Endothelial cell of umbilical vein (primary cell): ENCODE results near the gene LHFPL2. TPM values are rescaled to one million over a fixed set of nuclear protein-coding genes. Genes with fewer than 3 reads are reported as not detected.

Source experiments
- BruUV-seq: library from RNA; stranded (reverse); fragments of 400-500 nt; replicated peaks from 2 replicates; lab custom pipeline; 2021; lab: Mats Ljungman, UMichigan
- CTCF ChIA-PET: fragments of 300-600, 350-600 bp; sonication (Branson Sonifier 250); formaldehyde crosslinking; loops from one replicate; lab custom pipeline; 2021; ENCODE audit warnings: antibody characterized with exemption, inconsistent platforms; lab: Charles Lee
- POLR2A ChIA-PET: fragments of 300-600, 350-600 bp; sonication (Branson Sonifier 250); formaldehyde crosslinking; loops from one replicate; lab custom pipeline; 2021; ENCODE audit warnings: antibody characterized with exemption, inconsistent platforms; lab: Charles Lee
- DNase-seq: peaks from one replicate; pipeline ENCODE4 v3.0.0-alpha.2; 2011; ENCODE audit warnings: low read depth, low spot score
- FAIRE-seq: peaks from 2 replicates; lab custom pipeline; 2011; peaks lifted over from hg19 to GRCh38; lab: Jason Lieb, UNC
- H2AFZ ChIP-seq: 2 replicates; pipeline ENCODE4 v1.6.0; 2012; ENCODE audit warnings: low read depth, low read length, control low read depth, inconsistent platforms
- H3K27ac ChIP-seq: 2 replicates; pipeline ENCODE4 v1.5.1; 2011; ENCODE audit warnings: low read depth, mild to moderate bottlenecking, control low read depth, low read length, moderate library complexity; ENCODE audit not compliant: insufficient read depth
- H3K27me3 ChIP-seq, 2 experiments: 2 replicates each; pipeline versions ENCODE4 v1.6.0 to v1.6.1; 2011; ENCODE audit warnings: low read length in 2 of 2, mixed read lengths in 1 of 2; ENCODE audit not compliant: control insufficient read depth in 2 of 2, insufficient read depth in 2 of 2
- H3K36me3 ChIP-seq, 2 experiments: 2 replicates in 1 of 2; 3 replicates in 1 of 2; pipeline ENCODE4 v1.5.1; 2011; ENCODE audit warnings: low read length in 2 of 2, mild to moderate bottlenecking in 1 of 2, moderate library complexity in 1 of 2; ENCODE audit not compliant: control insufficient read depth in 2 of 2, insufficient read depth in 2 of 2; ENCODE audit errors: extremely low read depth in 1 of 2
- H3K4me1 ChIP-seq: 3 replicates; pipeline ENCODE4 v1.5.1; 2011; ENCODE audit warnings: mild to moderate bottlenecking, low read length; ENCODE audit not compliant: control insufficient read depth, insufficient read depth; ENCODE audit errors: extremely low read depth
- H3K4me2 ChIP-seq: 2 replicates; pipeline ENCODE4 v1.6.1; 2011; ENCODE audit warnings: low read length, control low read depth, mixed read lengths; ENCODE audit not compliant: insufficient read depth
- H3K4me3 ChIP-seq, 3 experiments: fragments of 200-600 bp in 1 of 3; sonication (generic), shearing (Covaris generic) in 1 of 3; replicated peaks in 1 of 3; 2 replicates each; pipeline ENCODE4 v1.5.1; 2011 to 2016; ENCODE audit warnings: control low read depth in 3 of 3, low read length in 3 of 3, mild to moderate bottlenecking in 2 of 3, inconsistent platforms in 1 of 3, low read depth in 1 of 3, moderate library complexity in 1 of 3; ENCODE audit not compliant: insufficient read depth in 1 of 3
- H3K79me2 ChIP-seq: 2 replicates; pipeline ENCODE4 v1.6.0; 2012; ENCODE audit warnings: low read length, inconsistent platforms; ENCODE audit not compliant: control insufficient read depth, insufficient read depth
- H3K9ac ChIP-seq: replicated peaks from 2 replicates; pipeline ENCODE3; 2011; ENCODE audit warnings: low read length, control low read depth; ENCODE audit not compliant: insufficient read depth; ENCODE audit errors: extremely low read depth
- H3K9me1 ChIP-seq: replicated peaks from 3 replicates; pipeline ENCODE4 v1.6.0; 2011; ENCODE audit warnings: mild to moderate bottlenecking, low read length; ENCODE audit not compliant: control insufficient read depth, insufficient read depth; ENCODE audit errors: extremely low read depth
- H3K9me3 ChIP-seq: replicated peaks from 2 replicates; pipeline ENCODE4 v1.5.1; 2012; ENCODE audit warnings: low read length, inconsistent platforms; ENCODE audit not compliant: control insufficient read depth, insufficient read depth
- H4K20me1 ChIP-seq: replicated peaks from 2 replicates; pipeline ENCODE3; 2011; ENCODE audit warnings: mild to moderate bottlenecking, low read length; ENCODE audit not compliant: control insufficient read depth, insufficient read depth; ENCODE audit errors: extremely low read depth
- CTCF ChIP-seq, 2 donors: IDR thresholded peaks; 1 replicate in 1 of 2; 2 replicates in 1 of 2; pipeline ENCODE4 v1.5.1; 2011; ENCODE audit warnings: low read length in 2 of 2, mild to moderate bottlenecking in 2 of 2, moderate library complexity in 2 of 2, control low read depth in 1 of 2, inconsistent platforms in 1 of 2, low read depth in 1 of 2; ENCODE audit not compliant: insufficient read depth in 1 of 2; ENCODE audit errors: extremely low read depth in 1 of 2
- EZH2 ChIP-seq: IDR thresholded peaks from 2 replicates; pipeline ENCODE4 v1.6.1; 2012; ENCODE audit warnings: borderline replicate concordance, low read depth, mild to moderate bottlenecking, moderate library complexity, low read length, inconsistent platforms; ENCODE audit not compliant: severe bottlenecking
- FOS ChIP-seq: IDR thresholded peaks from 2 replicates; pipeline ENCODE4 v1.6.1; 2011; ENCODE audit warnings: mild to moderate bottlenecking, low read length, moderate library complexity, borderline replicate concordance; ENCODE audit not compliant: insufficient read depth
- GATA2 ChIP-seq: IDR thresholded peaks from 2 replicates; pipeline ENCODE4 v1.7.0; 2011; ENCODE audit warnings: low read depth, mild to moderate bottlenecking, moderate library complexity, mixed read lengths, low read length; ENCODE audit not compliant: insufficient read length, insufficient read depth
- JUN ChIP-seq: IDR thresholded peaks from 2 replicates; pipeline ENCODE4 v1.6.1; 2011; ENCODE audit warnings: borderline replicate concordance, low read depth; ENCODE audit not compliant: insufficient read length, insufficient read depth
- MAX ChIP-seq: IDR thresholded peaks from 2 replicates; pipeline ENCODE4 v1.6.1; 2011; ENCODE audit not compliant: insufficient read depth, insufficient read length
- MYC ChIP-seq: IDR thresholded peaks from one replicate; pipeline ENCODE4 v1.6.1; 2011; ENCODE audit warnings: mild to moderate bottlenecking, low read depth, low read length
- POLR2A ChIP-seq: IDR thresholded peaks from 2 replicates; pipeline ENCODE4 v1.6.1; 2012; ENCODE audit warnings: low read depth, mild to moderate bottlenecking, control low read depth, low read length
- POLR2AphosphoS5 ChIP-seq: IDR thresholded peaks from 2 replicates; pipeline ENCODE4 v1.6.1; 2012; ENCODE audit warnings: low read depth, mild to moderate bottlenecking, control low read depth, low read length, moderate library complexity; ENCODE audit not compliant: insufficient read depth
- dilution Hi-C: fragments of 300-500 bp; cut with MboI; formaldehyde crosslinking; loops from one replicate; pipeline ENCODE4 v1.15.0; 2019; ENCODE audit warnings: low sequenced_read_pairs; ENCODE audit not compliant: extremely low pct_ligation_motif_present
- intact Hi-C: fragments of 100-400 bp; cut with micrococcal nuclease; formaldehyde crosslinking; loops from one replicate; pipeline ENCODE4 v1.10.0; 2022
- polyA plus RNA-seq, 4 experiments: library from polyadenylated mRNA; depleted of rRNA in 3 of 4; stranded (reverse) in 3 of 4; unstranded in 1 of 4; fragments of >200 nt; gene quantifications; 2 replicates each; pipeline versions ENCODE4 v1.2.1 to v1.2.3, GENCODE V29; 2011 to 2012; ENCODE audit warnings: missing spikeins in 1 of 4
- total RNA-seq: library from RNA; stranded (reverse); gene quantifications from 2 replicates; pipeline ENCODE4 v1.2.3, GENCODE V29; 2021

The LHFPL2 gene
- total and polyA plus RNA-seq, 2 donors (not counting 3 experiments of a cell fraction or from before 2014, with no cell fraction given), result 9.6 to 36.3 TPM

GRCh38 chr5:78654386-78654785, 5.8 kb upstream of the LHFPL2 start:
- Histone ChIP-seq H2AFZ (no peak overlapping the region), H3K4me3 (no peak overlapping the region), H3K9me3 (no peaks in the 10 kb centered on the region), H3K27me3 (no peaks in the 10 kb centered on the region), H3K4me1 (peaks cover 7% of the 10 kb centered on the region), H4K20me1 (no peaks in the 10 kb centered on the region), H3K9me1 (no peaks in the 10 kb centered on the region), H3K36me3 (no peaks in the 10 kb centered on the region), H3K27ac (no peak overlapping the region), H3K79me2 (no peaks in the 10 kb centered on the region), H3K9ac (no peak overlapping the region), H3K4me2 (no peak overlapping the region)
- BruUV-seq, result no TSS peak
- FAIRE-seq, result no peak
- DNase-seq, result no peak
- dilution Hi-C loops, result no loop called here
- intact Hi-C loops, result no loop called here
- POLR2A ChIA-PET, result no interaction called here
- CTCF ChIA-PET, result interaction anchor here (0.8 to 1.9 kb wide), 4 partner anchors 15 to 232 kb away, joined by 3 read pairs; no protein-coding TSS in a partner anchor
- TF ChIP-seq POLR2A (no peak), MYC (no peak), GATA2 (no peak), POLR2AphosphoS5 (no peak), FOS (no peak), EZH2 (no peak), MAX (no peak), JUN (no peak), CTCF (IDR thresholded peaks at IDR 0.05; ENCODE audit: extremely low read depth in 1 of 2, insufficient read depth in 1 of 2, low read depth in 1 of 2, low read length in 2 of 2) (no peak)
